ENCODE data around the gene DOCK6.
"Not testable (repeated sequence)": the region's sequence is repeated elsewhere in the genome, so short reads cannot be mapped to it uniquely, and the experiment has no call there.

The DOCK6 gene

DNA sequence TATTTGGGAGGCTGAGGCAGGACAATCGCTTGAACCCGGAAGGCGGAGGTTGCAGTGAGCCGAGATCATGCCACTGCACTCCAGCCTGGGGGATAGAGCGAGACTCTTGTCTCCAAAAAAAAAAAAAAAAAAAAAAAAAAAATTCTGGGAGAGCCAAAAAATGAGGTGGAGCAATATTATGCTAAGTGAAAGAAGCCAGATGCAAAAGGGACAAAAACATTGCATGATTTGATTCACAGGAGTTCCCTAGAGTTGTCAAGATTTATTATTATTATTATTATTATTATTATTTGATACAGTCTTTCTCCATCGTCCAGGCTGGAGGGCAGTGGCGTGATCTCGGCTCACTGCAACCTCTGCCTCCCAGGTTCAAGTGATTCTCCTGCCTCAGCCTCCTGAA, 81.3 kb downstream of the DOCK6 start:
- DNase-seq (ENCODE audit: extremely low spot score, insufficient read length, low read depth); FAIRE-seq: not testable (repeated sequence)

DNA sequence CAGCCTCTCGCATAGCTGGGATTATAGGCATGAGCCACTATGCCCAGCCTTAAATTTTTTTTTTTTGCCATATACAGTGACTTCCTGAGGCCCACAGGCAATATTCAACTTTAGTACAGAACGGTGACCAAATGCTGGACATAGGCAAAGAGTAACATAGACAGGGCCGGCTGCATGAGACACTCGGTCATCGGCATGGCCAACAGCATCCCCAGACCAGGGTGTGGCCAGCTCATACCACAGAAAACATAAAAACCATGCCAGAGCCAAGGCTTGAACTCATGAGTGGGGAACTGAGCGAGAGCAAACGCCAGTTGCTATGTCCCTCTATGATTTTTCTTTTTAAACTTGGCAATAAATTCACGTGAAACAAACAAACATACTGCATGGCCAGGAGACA, 82.0 kb downstream of the DOCK6 start:
- FAIRE-seq = no peak
- no peak for DNase-seq (ENCODE audit: extremely low spot score, insufficient read length, low read depth)

GRCh38 chr19:11179716-11180297, 82.5 kb downstream of the DOCK6 start:
- DNase-seq (ENCODE audit: extremely low spot score, insufficient read length, low read depth) (no peak), FAIRE-seq (peak; percentile 95)

DNA sequence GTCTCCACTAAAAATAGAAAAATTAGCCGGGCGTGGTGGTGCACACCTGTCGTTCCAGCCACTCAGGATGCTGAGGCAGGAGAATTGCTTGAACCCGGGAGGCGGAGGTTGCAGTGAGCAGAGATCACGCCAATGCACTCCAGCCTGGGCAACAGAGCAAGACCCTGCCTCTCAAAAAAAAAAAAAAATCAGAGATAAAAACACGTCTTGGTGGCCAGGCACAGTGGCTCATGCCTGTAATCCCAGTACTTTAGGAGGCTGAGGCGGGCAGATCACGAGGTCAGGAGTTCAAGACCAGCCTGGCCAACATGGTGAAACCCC, 83.2 kb downstream of the DOCK6 start:
- not testable (repeated sequence) for DNase-seq (ENCODE audit: extremely low spot score, insufficient read length, low read depth); FAIRE-seq

GRCh38 chr19:11177592-11177991, 84.7 kb downstream of the DOCK6 start:
- no peak for DNase-seq (ENCODE audit: extremely low spot score, insufficient read length, low read depth)
- no peak for FAIRE-seq

GRCh38 chr19:11176466-11177193, 85.7 kb downstream of the DOCK6 start:
- DNase-seq (ENCODE audit: extremely low spot score, insufficient read length, low read depth) (no peak), FAIRE-seq (no peak)

GRCh38 chr19:11175920-11176319, 86.4 kb downstream of the DOCK6 start:
- DNase-seq (ENCODE audit: extremely low spot score, insufficient read length, low read depth) = no peak
- FAIRE-seq = no peak

- FAIRE-seq = no peak
- no peak for DNase-seq (ENCODE audit: extremely low spot score, insufficient read length, low read depth)
These were observed 88.0 kb downstream of the DOCK6 start for GRCh38 chr19:11174336-11174735.

- FAIRE-seq (no peak), DNase-seq (ENCODE audit: extremely low spot score, insufficient read length, low read depth) (no peak)
These were observed 88.7 kb downstream of the DOCK6 start for GRCh38 chr19:11173516-11174155.

DNA sequence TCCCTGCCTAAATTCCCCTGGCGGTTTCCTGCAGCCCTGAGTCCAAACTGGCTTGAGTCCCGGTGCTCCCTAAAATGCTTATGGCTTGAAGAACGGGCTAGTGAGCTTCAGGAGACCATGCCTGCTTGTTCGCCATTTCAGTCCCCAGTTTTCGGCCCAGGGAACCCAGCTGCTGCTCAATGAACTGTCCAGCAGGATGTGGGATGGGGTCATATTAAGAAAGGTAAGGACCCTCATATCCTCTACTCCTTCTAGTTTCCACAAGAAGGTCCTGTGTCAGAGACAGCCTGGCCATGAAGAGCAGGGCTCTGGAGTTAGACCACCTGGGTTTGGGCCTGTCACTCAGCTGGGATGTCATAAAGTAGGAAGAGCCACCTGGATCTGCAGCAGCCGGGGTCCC, 89.7 kb downstream of the DOCK6 start:
- FAIRE-seq (no peak), DNase-seq (ENCODE audit: extremely low spot score, insufficient read length, low read depth) (no peak)

DNA sequence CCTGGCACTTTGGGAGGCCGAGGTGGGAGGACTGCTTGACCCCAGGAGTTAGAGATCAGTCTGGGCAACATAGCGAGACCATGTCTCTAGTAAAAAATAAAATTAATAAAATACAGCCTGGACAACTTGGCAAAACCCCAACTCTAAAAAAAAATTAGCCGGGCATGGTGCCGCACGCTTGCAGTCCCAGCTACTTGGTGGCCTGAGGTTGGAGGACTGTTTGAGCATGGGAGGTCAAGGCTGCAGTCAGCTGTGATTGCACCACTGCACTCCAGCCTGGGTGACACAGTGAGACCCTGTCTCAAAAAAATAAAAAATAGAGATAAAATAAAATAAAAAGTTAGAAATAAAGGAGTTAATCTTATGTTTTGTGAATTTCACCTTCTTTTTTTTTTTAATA, 91.2 kb downstream of the DOCK6 start:
- DNase-seq (ENCODE audit: extremely low spot score, insufficient read length, low read depth) (no peak), FAIRE-seq (no peak)

DNA sequence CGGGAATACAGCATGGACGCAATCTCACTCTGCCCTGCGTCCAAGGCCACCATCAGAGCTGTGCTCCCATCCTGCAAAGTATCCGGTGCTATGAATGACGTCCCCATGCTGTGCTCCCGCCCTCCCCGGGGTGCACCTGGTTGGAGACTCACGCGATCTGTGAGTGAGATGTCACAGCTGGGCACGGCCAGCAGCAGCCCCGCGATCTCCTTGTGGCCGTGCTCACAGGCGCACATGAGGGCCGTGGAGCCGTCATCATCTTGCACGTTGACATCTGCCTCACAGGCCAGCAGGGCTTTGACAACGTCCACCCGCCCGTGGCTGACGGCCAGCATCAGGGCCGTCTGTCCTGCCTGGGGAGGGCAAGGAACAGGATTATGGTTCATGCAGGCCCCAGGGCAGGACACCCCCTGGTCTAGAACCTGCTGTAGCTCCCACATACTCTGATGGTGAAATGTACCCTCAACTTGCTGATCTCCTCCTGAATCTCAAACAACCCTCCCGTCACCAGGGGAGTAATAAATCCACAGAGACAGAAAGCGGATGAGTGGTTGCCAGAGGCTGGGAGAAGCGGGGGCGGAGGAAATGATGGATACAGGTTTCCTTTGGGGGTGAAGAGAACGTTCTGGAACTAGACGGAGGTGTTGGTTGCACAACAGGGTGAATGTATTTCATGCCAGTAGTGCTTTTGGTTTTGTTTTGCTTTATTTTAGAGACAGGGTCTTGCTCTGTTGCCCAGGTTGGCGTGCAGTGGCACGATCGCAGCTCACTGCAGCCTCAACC, 92.2 kb downstream of the DOCK6 start:
- FAIRE-seq = no peak

DNA sequence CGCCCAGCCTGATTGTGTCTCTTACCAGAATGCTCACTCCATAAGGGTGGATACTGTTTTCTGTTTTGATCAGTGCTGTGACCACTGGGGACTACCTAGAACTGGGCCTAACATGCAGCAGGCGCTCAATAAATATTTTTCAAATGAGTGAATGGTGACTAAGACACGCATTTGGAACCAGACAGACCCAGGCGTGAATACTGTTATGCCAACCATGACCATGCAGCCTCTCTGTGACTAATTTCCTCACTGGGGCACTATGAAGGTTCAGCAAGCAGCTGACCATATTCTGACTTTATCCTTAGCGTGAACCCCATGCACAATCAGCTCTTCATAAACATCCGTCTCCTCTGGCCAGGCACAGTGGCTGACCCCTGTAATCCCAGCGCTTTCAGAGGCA, 93.8 kb downstream of the DOCK6 start:
- FAIRE-seq = no peak
- DNase-seq (ENCODE audit: extremely low spot score, insufficient read length, low read depth) = no peak

More for the DNA sequence above, 92.2 kb downstream of the DOCK6 start:
- DNase-seq (ENCODE audit: extremely low spot score, insufficient read length, low read depth) = no peak

DNA sequence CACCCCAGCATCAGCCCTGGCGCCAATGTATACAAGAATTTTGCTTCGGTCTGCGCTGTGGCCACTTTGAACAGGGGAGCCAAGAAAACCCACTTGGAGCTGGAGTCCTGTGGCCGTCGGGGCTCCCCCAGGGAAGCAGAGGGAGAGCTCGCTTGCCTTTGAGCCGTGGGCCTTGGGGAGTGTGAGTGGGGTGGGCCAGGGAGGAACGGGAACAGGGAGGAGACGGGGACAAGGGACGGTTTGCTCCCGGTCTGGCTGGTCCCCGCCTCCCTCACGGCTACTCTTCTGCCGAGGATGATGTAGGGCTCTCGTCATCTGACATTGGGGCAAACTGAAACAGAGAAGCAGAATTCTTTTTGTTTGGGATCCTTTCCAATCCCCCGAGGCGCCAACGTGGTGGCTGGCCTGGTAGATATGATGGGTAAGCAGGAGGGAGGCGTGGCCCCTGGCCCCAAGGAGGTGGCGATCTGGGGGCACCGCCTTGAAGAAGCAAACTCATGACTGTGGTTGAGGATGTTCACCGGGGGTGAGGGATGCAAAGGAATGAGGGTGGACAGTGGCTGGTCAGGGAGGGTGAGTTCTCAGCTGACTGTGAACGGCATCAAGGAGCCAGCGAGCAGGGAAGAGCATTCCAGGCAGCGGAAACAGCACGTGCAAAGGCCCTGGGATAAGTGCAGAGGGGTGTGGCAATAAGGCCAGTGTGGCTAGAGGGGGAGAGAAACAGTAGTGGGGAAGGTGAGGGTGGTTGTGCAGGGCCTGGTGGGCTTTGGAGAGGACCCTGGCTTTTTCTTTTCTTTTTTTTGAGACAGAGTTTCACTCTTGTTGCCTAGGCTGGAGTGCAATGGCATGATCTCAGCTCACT, 95.8 kb downstream of the DOCK6 start:
- FAIRE-seq (no peak), DNase-seq (ENCODE audit: extremely low spot score, insufficient read length, low read depth) (no peak)

DNA sequence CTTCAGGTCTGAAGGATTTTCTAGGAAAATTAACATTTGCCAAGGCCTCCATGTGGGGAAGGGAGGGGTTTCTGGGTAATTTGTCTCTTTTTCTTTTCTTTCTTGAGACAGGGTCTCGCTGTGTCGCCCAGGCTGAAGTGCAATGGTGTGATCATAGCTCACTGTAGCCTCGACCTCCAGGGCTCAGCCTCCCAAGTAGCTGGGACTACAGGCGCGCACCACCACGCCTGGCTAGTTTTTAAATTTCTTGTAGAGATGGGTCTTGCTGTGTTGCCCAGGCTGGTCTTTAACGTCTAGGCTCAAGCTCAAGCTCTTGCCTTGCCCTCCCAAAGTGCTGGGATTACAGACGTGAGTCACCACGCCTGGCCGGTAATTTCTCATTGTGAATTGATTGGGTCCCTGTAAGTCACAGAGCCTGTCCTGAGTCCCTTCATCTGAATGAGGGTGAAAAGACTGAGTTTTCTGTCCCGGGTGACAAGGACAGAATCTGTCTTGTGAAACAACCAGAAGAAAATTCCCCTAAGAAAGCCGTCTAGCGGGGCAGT, 96.8 kb downstream of the DOCK6 start:
- DNase-seq (ENCODE audit: extremely low spot score, insufficient read length, low read depth) (no peak), FAIRE-seq (no peak)

DNA sequence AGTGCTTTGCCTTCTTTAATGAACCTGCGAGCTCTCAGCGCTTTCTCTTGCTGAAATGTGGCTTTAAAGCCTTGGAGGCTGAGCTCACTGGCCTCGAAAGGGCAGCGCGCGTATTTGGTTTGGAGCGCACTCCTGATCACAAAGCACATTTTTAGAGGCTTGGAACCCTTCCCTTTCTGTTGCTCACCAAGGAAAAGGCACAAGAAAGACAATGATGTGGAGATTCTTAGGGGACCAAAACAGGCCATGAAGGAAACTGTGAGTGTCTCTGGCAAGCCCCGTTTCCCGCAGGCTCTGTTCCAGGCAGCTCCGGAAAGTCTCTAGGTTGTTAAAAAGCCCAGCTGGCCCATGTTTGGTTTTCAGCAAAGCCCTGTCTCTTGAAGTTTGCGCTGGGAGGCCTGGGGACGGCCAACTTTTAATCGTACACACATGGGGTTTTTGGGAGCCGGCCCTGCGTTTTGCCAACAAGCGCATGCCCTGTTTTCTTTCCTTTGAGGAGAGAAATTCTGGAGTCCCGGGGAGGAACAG, 97.4 kb downstream of the DOCK6 start:
- FAIRE-seq = no peak
- no peak for DNase-seq (ENCODE audit: extremely low spot score, insufficient read length, low read depth)

DNA sequence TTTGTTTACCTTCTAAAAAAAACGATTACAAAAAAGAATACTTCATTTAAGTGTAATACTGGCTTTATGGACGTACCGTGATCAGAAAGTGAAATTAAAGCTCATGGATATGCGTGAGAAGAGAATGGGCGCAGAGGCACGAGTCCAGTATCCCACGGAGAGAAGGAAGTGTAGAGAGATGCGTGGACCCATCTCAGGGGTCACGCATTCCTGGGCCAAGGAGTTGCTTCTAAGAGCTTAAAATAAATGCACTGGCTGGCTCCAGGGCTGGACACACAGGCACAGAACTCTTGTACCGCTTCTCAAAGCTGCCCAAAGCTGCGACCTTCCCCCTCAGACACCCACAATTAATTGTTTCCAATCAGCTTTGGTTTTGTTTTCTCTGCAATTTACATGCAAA, 98.0 kb downstream of the DOCK6 start:
- FAIRE-seq (no peak), DNase-seq (ENCODE audit: extremely low spot score, insufficient read length, low read depth) (no peak)

DNA sequence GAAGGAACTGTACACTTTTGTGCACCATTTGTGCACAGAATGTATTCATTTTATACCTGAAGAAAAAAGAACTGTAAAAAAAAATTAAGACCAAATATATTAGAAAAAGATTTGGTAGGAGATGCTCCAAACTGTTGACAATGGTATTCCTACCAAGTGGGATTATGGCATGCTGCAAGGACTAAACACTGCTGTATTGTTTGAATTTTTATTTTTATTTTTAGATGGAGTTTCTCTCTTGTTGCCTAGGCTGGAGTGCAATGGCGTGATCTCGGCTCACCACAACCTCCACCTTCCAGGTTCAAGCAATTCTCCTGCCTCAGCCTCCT, 101.9 kb downstream of the DOCK6 start:
- FAIRE-seq; DNase-seq (ENCODE audit: extremely low spot score, insufficient read length, low read depth): not testable (repeated sequence)

DNA sequence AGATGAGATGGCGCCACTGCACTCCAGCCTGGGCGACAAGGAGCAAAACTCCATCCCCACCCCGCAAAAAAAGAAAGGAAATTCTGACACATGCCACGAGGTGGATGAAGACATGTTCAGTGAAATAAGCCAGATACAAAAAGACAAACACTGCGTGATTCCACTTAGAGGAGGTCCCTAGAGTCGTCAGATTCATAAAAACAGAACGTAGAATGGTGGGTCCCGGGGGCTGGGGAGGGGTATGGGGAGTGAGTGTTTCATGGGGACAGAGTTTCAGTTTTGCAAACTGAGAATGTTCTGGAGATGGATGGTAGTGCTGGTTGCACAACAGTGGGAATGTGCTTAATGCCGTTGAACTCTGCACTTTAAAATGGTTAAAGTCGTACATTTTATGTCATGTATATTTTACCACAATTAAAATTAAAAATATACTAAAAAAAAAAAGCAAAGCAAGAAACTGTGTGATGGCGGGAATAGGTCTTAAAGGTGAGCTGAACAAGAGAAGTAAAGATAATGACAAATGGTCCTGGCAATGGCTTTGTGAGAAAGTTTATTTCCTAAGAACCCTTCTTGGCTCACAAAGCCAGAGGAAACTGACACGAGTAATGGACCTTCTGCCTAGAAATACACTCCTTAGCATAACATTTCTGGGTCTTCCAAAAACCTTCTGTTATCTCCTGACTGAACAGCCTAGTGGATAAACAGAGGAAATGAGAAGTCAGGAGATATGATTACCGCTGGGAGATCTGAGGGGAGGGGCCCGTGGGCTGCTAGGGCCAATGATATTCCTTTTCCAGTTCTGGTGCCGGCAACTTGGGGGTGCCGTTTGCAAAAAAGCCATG, 102.5 kb downstream of the DOCK6 start:
- no peak for FAIRE-seq
- no peak for DNase-seq (ENCODE audit: extremely low spot score, insufficient read length, low read depth)

Data from GM18507 (cell line).